Activated CD4-positive, CD25-positive, alpha-beta regulatory T cell treated with anti-CD3 and anti-CD28 coated beads, Interleukin-2, amount 50 U/mL, for 16 hours (primary cell): ENCODE data around the gene SEC24D.

Experiments
- DNase-seq: peaks from one replicate; pipeline ENCODE4 v3.0.0-alpha.2; 2020; ENCODE audit warnings: low read depth, low spot score

SEC24D gene

DNA sequence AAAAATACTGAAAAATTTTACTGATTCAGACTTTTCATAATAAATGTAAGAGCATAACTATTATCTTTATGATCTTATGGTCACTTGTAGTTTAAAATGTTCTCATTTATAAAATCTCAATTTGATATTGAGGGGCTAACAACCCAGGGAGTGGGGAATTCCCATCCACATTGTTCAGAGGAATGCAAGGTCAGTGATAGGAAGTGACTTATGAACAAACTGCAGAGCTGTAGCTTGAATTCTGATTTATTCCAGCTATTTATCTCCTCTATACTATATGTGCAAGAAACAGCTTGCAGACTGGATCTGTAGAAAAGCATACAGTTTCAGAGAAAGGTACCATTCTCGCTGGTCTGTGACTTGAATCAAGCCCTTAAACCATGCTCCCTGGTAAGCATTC is 61.6 kb downstream of the SEC24D start:
- no peak for DNase-seq

DNA sequence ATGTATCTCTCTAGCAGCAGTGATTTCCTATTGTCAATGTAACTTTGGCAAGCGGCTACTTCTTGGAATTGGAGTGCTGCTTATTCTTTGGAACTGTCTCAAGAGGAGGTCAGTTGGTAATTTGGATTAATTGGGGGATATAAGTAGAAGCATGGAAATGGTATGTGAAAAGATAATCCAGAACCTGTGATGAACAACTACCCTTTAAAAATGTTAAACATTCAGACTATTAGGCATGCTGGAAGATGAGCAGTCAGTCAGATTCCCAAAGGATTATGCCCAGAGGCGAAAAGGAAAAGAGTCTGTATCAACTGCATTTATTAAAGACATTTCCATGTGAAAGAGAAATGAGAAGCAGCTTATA is 62.5 kb downstream of the SEC24D start:
- no peak for DNase-seq

DNA sequence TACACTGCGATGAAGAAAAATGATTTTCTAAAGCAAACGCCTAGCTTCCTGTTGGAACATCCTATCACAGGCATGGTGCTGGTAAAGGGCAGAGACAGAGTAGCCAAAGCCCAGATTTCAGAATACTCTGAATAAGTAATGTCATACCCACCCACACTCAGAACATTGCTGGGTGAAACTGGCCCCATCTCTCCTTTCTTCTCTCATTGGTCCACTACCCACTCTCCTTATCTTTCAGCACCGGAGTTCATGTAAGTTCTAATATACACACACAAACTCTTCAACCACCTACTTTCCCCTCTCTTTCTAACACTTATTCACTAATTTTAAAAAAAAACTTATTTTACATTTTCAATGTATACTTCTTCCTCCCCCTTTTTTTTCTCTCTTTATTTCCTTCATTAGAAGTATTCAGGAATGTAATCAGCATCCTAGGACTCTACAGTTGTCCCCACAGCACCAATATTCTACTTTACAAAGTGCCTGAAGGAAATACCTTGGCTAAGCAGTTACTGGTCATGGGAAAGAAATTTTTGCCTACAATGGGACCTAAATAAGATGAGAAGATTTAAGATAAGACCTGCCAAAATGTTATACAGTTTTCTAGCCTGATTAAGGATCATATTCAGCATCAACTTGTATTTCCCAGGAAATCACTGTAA is 63.0 kb downstream of the SEC24D start:
- DNase-seq = no peak

DNA sequence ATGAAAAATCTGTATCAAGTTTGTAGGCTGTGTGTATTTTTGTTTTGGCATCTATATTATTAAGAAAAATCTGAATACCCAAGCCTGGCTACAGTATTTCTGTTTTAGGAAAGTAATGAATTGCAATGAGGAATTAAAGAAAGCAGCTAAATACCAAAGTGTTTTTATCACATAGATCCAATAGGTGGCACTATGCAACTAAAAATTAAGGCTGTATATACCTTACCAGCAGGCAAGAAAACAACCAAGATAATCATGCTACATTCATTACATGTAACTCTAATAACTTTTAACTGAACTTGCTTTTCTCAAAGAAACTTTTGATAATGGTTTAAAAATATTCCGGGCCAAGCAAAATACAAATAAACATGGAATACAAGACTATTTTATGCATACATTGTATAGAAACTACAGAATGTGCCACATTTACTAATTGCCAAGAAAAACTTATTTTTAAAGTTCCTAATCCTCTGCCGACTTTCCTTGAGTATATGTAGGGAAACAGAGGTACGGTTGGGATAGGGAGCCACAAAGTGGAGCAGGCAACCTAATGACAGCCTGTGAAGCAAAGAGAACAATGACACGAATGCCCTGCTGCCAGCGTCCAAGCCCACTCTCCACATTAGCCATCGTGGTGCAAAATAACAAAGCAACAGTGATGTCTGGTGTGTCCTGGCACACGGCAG is 63.7 kb downstream of the SEC24D start:
- no peak for DNase-seq

DNA sequence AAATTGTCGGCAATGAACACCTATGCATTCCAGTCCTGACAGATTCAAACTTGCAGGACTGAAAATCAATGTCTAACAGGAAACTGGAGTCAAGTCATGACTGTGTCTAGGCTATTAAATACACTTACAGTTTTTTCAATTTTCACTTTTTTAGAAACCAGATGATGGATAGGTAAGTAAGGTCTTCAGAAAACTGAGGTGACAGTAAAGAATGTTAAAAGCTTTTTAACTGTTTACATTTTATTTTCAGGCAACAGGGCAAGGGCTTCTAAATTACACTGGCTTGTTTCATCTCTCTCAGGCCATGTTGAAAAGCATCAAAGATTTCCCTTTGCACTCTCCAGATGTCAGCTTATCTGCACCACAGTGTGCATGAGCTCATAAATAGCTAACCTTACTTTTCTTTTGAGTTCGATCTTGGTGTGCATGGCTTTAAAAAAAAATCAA is 65.2 kb downstream of the SEC24D start:
- DNase-seq = no peak

DNA sequence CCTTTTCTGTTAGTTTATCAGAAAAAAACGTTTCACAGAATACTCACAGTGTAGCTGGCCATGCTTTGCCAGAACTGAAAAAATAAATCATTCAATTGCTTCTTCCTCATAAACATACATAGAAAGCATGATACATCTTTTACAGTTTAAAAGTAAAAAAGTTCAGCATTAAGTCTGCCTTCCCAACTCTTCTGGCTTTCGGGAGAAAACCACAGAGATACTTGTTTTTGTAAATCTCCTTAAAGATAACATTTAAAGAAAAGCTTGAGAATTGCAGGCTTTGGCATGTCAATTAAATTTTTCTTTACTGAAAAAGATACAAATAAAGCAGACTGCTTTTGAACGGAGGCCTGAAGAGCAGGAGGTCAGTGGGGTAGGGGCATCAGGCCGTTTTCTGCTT is 66.8 kb downstream of the SEC24D start:
- no peak for DNase-seq

DNA sequence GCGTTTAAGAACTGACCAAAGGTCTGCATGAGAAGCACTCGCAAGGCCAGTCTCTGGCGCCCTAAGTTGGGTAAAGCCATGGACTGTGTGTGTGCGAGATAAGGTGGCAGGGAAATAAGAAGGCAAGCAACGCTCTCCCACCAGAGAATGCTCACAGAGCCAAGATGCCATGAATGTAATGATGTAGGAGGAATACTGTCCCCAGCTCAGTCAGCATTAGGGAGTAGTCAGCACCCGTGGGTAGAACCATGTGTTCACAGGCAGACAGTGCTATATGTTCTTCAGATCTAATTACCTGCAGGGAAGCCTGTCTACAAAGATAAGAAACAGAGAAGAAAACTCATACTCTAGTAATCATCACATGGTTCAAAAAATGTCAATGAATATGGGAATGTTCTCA is 68.8 kb downstream of the SEC24D start:
- DNase-seq = no peak

DNA sequence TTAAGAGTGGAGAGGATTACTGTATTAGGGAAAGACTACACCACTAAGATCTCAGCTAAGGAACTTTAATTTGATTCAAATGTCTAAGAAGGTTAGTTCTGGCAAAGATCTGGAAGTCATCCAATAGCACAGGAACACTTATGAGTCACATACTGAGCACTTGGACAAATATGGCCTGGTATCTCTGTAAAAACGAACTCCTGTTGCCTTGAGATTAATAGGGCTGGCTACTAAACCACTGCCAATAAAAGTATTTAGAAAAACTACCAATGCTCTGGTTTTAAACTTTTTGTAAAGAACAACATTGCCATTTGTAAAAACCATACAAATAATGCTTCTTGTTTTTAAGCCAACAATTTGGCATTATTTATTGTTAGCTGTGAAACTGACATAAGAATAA is 70.5 kb downstream of the SEC24D start:
- no peak for DNase-seq

DNA sequence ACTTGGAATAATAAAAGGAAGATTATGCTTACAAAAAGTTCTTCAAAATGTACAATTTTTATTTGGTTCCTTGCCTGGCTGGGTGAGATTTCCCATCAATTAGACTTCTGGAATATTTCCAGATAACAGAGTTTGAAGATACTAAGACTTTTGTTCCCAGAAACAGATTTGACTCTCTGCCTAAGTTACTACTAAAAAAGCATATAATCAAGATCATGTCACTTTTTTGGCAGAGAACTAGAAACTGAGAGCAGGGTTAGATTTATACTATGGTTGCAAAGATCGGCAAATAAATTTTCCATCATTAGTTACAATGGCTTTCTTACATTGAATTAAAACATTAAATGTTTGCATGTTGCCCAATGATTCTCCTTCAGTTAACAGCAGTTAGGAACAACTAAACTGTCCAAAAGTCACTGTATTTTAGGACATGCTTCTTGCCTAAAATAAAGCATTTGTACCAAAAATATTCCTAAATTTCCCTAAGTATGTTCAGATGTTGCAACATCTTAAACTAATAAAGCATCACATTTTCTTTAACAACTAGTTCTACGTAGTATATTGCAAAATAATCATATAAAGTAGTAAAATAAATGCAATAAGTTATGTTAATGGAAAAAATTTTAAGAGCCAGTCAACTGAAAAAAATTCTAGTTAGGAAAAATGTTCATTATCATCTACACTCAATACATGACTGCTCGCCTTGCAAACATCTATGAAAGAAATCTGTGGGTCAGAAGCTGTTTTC is 73.0 kb downstream of the SEC24D start:
- DNase-seq = no peak

DNA sequence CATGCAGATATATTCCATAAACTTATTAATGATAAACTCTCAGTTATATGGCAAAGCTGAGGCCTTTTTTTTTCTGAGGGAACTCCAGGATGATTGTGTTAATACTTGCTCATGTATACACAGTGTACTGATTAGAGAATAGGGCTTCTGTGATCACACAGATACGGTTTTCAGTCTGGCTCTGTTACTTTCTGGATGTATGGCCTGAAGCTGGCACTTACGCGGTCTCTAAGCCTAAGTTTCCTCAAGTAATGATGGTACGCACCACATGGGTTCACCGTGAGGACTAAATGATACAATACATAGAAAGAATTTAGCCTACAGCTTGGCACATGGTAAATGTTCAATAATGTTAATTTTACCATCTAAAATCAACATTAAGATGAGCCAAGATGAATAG is 73.8 kb downstream of the SEC24D start:
- DNase-seq = no peak

DNA sequence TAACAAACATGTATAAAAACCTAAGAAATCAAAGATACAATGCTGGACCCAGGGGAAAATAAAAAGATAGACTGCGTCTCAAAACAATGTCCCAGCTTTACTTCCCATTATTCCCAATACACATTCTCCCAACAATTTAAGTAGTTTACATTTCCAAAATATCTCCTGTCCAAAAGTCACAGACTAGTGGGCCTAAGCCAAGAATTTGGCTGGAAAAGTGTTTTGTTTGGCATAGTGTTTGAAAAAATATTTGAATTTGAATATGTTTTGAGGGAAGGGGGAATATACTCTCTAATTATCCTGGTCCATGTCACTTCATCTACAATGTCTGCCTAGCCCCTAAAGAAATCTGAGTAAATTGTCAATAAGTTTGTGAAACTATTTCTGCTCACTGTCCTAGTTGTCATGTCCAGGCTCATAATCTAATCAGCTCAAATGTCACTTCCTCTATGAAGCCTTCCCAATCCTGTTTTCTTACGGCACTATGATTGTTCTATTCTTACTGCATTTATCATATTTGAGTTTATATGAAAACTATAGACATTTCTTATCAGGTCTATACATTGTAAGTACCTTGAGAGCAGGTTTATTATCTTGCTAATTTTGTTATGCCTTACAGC is 74.4 kb downstream of the SEC24D start:
- no peak for DNase-seq

DNA sequence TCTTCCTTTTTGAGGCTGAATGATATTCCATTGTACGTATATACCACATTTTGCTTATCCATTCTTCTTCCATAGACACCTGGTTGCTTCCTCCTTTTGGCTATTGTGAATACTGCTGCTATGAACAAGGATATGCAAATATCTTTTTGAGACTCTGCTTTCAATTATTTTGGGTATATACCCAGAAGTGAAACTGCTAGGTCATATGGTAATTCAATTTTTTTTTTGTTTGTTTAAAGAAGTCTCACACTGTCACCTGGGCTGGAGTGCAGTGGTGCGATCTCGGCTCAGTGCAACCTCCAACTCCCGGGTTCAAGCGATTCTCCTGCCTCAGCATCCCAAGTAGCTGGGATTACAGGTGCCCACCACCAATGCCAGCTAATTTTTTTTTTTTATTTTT is 75.4 kb downstream of the SEC24D start:
- DNase-seq = no peak

DNA sequence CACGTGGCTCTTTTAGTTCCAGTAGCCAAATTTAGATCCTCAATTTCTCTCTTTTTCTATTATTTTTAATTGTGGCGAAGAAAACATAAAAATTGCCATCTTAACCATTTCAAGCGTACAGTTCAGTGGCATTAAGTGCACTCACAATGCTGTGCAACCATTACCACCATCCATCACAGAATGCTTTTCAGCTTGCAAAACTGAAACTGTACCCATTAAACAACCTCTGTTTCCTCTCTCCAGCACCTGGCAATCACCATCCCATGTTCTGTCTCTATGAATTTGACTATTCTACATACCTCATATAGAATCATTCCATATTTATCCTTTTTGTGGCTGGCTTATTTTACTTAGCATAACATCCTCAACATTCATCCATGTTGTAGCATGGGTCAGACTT is 75.8 kb downstream of the SEC24D start:
- no peak for DNase-seq

DNA sequence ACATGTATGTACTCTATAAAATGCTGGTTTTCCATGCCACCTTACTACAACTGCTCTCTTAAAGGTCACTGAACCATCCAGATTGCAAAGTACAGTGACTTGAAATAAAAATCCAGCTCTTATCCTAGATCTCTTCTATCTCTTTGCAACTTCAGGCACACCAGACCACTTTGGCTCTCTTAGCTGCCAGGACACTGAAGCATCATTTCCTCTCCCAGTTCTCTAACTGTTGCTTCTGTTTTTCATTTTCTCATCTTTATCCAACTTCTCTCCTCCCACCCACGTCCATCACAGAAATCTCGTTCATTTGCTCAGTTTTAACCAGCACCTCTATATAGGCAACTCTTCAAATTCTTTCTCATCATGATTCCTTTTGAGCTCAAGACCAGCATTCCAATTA is 76.4 kb downstream of the SEC24D start:
- no peak for DNase-seq

DNA sequence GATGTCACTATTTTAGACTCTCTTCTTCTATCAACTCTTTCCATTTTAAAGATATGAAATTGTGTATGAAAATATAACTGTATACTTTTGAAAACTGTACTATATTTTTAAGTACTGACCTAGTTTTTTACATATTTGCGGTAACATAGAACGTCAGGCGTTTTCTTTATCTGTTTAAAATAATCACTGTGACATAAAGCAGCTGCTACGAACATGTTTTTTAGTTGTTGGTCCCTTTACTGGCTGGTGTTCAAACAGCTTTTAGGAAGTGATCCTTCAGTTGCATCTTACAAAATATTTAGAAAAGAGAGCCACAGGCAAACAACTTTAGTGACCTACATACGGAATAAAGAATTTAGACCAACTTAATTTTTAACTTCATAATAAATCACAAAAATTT is 77.6 kb downstream of the SEC24D start:
- no peak for DNase-seq

DNA sequence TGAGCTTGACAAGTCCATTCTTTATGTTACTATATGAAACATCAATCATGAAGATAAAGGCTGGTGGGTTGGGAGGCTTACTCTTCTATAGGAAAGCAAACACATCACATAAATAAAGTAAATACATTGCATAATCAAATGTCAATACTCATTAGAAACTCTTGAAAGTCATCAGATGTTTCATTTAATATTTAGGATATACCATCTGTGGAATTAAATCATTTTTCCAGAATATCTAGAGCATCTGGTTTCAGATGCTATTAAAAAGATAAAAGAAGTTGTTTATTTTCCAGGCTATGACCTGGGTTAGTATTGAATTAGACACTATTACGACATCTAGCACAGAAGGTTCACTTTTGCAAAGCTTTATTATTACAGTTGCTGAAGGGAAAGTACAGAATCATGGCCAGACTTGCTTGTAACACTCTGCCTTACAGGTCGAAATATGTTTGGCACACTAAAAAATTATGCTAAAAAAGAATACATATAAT is 78.1 kb downstream of the SEC24D start:
- no peak for DNase-seq

DNA sequence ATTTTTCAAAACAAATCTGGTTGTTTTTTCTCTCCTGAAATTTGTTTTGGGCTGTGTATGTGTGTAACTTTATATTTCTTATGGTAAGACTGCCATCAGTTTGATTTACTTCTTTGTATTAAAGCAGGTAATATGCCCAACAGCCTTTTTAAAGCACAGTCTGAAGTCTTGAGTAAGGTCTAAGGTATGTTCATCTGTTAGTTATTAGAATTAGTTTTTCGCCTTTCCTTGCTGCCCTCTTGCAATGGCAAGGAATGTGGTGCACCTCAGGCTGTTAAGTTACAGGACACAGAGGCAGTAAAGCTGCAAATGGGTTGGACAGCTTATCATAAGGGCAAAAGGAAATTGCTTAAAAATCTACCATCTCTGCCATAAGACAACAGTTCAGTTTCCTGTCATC is 79.0 kb downstream of the SEC24D start:
- no peak for DNase-seq

DNA sequence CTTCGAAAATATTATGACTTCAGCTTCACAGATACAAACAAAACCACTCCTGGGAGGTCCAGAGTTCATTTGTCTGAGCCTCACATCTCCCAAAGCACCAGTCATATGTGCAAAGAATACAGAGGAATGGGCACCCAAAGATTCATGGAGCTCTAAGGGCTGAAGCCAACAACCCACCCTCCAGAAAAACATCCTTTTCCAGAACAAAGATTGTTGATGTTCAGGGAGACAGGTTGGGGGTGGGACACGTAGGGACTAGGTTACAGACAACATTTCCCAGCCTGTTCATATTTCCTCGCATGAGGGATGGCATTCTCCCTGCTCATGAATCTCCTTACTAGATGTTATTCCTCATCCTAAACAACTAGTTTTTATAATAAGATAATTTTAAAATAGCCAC is 79.5 kb downstream of the SEC24D start:
- no peak for DNase-seq

DNA sequence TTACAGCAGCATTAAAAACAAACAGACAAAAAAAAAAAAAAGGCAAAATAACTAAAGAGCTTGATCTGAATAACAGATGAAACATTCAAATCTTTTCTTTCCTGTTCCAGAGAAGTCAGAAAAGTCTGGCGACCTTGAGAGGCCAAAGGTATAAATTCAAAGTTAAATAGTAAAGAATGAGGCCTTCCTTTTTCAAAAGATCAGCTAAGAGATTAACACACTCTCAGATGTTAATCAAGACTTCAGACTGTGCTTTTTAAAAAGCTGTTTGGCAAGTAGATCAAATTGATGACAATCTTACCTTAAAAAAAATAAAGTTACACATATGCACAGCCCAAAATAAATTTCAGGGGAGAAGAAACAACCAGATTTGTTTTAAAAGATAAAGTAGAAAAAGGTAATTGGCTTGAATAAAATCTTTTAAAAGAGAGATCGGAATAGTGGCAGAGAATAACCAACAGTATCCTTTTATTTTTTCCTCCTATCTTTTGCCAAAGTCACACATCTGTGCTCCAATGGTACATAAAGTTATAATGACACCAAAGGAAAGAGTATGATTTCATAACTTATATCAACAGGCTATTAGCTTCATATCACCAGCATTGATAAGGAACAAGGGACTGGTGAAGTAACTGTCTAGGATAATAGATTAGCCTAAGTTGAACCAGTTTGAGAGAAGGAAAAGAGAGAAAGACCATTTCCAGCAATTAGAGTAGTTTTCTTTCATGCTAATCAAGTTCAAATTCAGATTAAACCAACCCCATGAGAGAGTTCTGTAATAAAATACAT is 80.3 kb downstream of the SEC24D start:
- DNase-seq = no peak

DNA sequence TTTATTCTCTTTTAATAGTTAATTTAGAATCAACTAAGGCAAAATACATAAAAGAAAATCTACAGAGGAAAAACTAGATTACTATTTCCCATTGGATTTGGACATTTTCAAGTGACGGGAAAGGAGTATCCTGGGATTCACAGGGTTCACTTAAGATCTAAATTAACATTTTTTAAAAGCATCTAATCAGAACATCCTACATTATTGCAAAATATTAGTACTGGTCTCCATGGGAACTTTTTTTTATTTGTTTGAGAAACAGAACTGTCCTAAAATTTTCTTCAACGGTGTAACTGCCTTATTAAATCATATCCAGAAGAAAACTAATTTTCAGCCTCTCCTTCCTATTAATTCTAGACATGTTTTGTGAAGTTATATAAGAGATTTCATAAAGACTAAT is 81.0 kb downstream of the SEC24D start:
- DNase-seq = no peak

DNA sequence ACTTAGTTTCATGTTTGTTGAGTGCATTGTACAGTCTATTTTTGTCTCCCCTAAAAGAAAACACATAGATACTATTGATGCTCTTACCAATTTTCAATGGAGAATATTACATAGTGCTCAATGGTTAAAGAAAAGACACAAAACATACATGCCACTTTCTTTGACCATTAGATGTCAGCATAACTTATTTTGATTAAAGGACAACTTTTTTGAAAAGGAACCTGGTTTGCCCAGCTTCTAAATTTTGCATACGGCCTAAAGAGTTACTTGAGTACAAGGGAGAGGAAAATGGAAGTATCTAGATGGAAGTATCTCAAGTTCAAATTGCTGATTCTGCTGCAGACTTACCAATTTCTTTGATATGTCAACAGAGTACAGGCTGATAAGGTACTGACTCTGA is 82.2 kb downstream of the SEC24D start:
- no peak for DNase-seq

DNA sequence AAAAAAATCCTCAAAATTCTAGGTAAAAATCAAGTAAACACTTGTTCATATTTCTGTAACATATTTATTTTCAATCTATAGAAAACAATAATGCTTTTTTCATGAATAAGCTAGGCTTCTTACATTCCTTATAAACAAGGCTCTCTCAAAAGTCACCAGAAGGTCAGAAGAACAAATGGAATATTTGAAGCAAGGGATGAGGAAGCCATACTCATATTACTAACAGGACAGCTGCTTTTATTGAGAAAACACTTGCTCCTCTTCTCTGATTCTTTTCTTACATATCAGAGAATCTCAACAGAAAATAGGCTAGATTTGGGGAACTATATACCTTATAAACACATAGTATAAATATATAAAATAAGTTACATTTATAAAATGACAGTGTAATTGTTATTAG is 82.8 kb downstream of the SEC24D start:
- DNase-seq = no peak
